Activated CD8-positive, alpha-beta T cell treated with anti-CD3 and anti-CD28 coated beads for 36 hours (primary cell): ENCODE measurements around the gene SLC13A4. TPM values are rescaled to one million over a fixed set of nuclear protein-coding genes. Genes with fewer than 3 reads are reported as not detected.
"Not testable (repeated sequence)": the region's sequence is repeated elsewhere in the genome, so short reads cannot be mapped to it uniquely, and the experiment has no call there.

ENCODE experiments used
- ATAC-seq: fragments of 200-7000 bp; cut with Tn5 transposase; one replicate; pipeline ENCODE4 v1.10.0; 2021; ENCODE audit warnings: mild to moderate bottlenecking, moderate library complexity
- CTCF ChIA-PET: fragments of 350-600 bp; sonication (Branson Sonifier 250); formaldehyde crosslinking; loops from one replicate; lab custom pipeline; 2021; ENCODE audit warnings: antibody characterized with exemption; lab: Charles Lee
- POLR2A ChIA-PET: fragments of 350-600 bp; sonication (Branson Sonifier 250); formaldehyde crosslinking; loops from one replicate; lab custom pipeline; 2021; ENCODE audit warnings: antibody characterized with exemption; lab: Charles Lee
- DNase-seq: peaks from one replicate; pipeline ENCODE4 v3.0.0-alpha.2; 2020
- H3K27ac Mint-ChIP-seq: one replicate; pipeline ENCODE4 v1.8.0; 2021; ENCODE audit warnings: mild to moderate bottlenecking, mixed read lengths
- H3K27me3 Mint-ChIP-seq: one replicate; pipeline ENCODE4 v1.8.0; 2021; ENCODE audit warnings: mixed read lengths
- H3K36me3 Mint-ChIP-seq: one replicate; pipeline ENCODE4 v1.8.0; 2021; ENCODE audit warnings: low read depth, mixed read lengths
- H3K4me1 Mint-ChIP-seq: one replicate; pipeline ENCODE4 v1.8.0; 2021; ENCODE audit warnings: low read depth, mixed read lengths
- H3K4me3 Mint-ChIP-seq: one replicate; pipeline ENCODE4 v1.8.0; 2021; ENCODE audit warnings: mild to moderate bottlenecking, moderate library complexity, mixed read lengths
- H3K9me3 Mint-ChIP-seq: one replicate; pipeline ENCODE4 v1.8.0; 2021; ENCODE audit warnings: mixed read lengths
- CTCF ChIP-seq: fragments of 200-600 bp; IDR thresholded peaks from one replicate; pipeline ENCODE4 v1.8.0; 2022; ENCODE audit warnings: antibody characterized with exemption, mild to moderate bottlenecking
- intact Hi-C: fragments of 100-400 bp; cut with micrococcal nuclease; formaldehyde crosslinking; loops from one replicate; pipeline ENCODE4 v1.10.0; 2022
- total RNA-seq, 2 experiments: library from RNA; stranded (reverse); gene quantifications; one replicate each; pipeline ENCODE4 v1.2.3, GENCODE V29; 2021

SLC13A4 gene
- total RNA-seq, 2 experiments from 2014 or later: not detected

DNA sequence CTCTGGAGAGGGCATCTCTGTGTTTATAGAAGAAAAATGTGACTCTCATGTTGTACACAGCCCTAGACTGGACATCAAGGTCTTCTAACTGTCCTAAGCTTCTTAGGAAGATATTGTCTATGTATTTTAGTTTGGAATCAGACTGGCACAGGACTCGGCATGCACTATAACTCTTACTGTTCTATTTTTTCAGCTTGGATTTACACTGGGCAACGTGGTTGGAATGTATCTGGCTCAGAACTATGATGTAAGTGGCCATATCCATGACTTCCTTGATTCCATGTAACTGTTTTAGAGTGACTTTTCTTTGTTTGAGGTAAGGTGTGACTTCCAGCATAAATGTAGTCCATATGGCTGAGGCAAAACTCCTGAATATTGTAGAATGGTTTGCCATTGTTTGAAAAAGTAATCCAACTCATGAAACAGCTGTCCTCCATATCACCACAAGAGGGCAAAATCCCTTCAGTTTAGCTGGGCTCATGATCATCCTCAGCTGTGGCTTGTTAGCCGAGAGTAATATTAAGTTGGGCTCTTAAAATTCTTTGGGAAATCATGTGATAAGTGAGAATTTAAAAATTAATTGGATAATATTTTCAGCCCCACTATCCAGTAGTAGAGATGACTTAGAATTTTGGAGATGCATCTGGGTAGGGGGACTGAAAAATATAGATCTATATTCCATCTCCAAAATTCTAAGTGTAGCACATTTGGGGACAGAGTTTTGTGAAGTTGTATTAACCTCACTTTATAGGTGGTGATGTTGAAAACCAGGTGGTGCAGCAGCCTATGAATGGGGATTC, 55.2 kb downstream of the SLC13A4 start:
- ATAC-seq (peak; percentile 75), DNase-seq (peak; percentile 21)
- CTCF ChIA-PET: interaction anchor here (0.7 to 2.7 kb wide), 18 partner anchors 9 to 399 kb away, joined by 3 to 27 read pairs (median 3); partner anchors contain the start of gene STMP1
- Mint-ChIP-seq H3K27ac (no peak overlapping the region), H3K4me3 (no peak overlapping the region), H3K27me3 (no peaks in the 10 kb centered on the region), H3K36me3 (peaks cover 19% of the 10 kb centered on the region), H3K4me1 (peaks cover 23% of the 10 kb centered on the region), H3K9me3 (peaks cover 1% of the 10 kb centered on the region)
- TF ChIP-seq CTCF: peak; percentile 81
- intact Hi-C loops: no loop called here
- POLR2A ChIA-PET: interaction anchor here (0.7 to 2.3 kb wide), 2 partner anchors 10 to 261 kb away, joined by 3 to 10 read pairs; partner anchors contain the start of gene STMP1

DNA sequence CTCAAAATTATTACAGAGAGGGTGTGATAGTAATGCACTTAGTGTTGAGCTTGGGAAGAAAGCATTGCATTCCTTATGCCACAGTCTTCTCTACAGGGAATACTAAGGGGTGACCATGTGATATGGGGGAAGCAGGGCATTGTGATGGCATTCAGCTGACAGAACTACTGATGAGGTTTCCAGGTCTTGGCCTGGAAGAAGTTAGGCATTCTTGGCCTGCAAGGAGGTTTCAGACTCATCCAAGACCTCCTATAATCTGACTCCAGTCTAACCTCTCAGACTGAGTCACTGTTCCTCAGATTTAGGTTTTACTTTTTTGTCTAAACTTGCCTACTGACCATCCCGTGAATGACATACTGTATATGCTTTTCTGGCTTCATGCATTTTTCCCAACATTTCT, 57.8 kb downstream of the SLC13A4 start:
- Mint-ChIP-seq H3K4me3 (no peak overlapping the region), H3K4me1 (peaks cover 39% of the 10 kb centered on the region), H3K36me3 (peaks cover 20% of the 10 kb centered on the region), H3K27ac (no peak overlapping the region), H3K9me3 (peaks cover 1% of the 10 kb centered on the region), H3K27me3 (no peaks in the 10 kb centered on the region)
- DNase-seq: no peak
- ChIA-PET CTCF (interaction anchor here (0.7 to 1.3 kb wide), 5 partner anchors 12 to 339 kb away, joined by 3 to 4 read pairs (median 3); no protein-coding TSS in a partner anchor), POLR2A (no interaction called here)
- intact Hi-C loops: no loop called here
- no peak for TF ChIP-seq CTCF
- no peak for ATAC-seq

DNA sequence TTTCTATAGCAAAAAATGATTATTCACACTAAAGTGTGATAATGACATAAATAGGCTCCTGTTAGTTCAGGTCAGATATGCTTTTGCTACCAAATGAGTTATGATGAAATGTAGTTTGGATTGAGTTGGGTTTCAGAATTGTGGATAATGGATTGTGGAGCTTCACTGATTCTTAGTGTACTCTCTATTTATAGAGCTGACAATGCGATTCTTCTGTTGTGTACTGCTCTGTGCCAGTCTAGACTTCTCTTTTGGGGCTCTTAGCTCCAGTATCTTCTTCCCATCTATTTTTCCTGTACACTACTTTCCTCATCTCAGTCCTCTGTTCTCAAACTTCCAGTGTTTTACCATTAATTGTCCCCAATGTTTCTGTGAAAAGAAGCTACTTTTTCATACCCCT, 58.2 kb downstream of the SLC13A4 start:
- Mint-ChIP-seq H3K36me3 (peaks cover 20% of the 10 kb centered on the region), H3K27me3 (no peaks in the 10 kb centered on the region), H3K4me1 (peaks cover 43% of the 10 kb centered on the region), H3K4me3 (no peak overlapping the region), H3K9me3 (peaks cover 1% of the 10 kb centered on the region), H3K27ac (no peak overlapping the region)
- intact Hi-C loops: no loop called here
- CTCF ChIA-PET: interaction anchor here (0.8 to 1.0 kb wide), 2 partner anchors 12 to 24 kb away, joined by 3 to 4 read pairs; no protein-coding TSS in a partner anchor
- POLR2A ChIA-PET: no interaction called here
- no peak for TF ChIP-seq CTCF
- ATAC-seq (no peak), DNase-seq (no peak)

DNA sequence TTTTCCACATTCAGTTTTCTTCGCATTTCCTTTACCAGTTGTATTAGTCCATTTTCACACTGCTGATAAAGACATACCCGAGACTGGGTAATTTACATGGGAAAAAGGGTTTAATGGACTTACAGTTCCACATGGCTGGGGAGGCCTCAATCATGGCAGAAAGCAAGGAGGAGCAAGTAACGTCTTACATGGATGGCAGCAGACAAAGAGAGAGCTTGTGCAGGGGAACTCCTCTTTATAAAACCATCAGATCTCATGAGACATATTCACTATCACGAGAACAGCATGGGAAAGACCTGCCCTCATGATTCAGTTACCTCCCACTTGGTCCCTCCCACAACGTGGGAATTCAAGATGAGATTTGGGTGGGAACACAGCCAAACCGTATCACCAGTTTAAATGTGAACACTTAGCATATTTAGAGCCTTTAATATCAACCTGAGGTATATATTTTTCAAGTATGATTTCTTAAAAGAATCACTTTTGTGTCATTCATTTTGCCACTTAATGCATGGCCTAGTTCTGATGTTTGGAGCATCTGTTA, 59.1 kb downstream of the SLC13A4 start:
- H3K4me1 Mint-ChIP-seq: peaks cover 50% of the 10 kb centered on the region
- CTCF ChIA-PET, ATAC-seq, POLR2A ChIA-PET, DNase-seq, intact Hi-C loops, H3K9me3 Mint-ChIP-seq, H3K27ac Mint-ChIP-seq, H3K4me3 Mint-ChIP-seq, H3K27me3 Mint-ChIP-seq: not testable (repeated sequence)
- peaks cover 18% of the 10 kb centered on the region for H3K36me3 Mint-ChIP-seq

- CTCF ChIA-PET, intact Hi-C loops, H3K27ac Mint-ChIP-seq, DNase-seq, ATAC-seq, H3K4me3 Mint-ChIP-seq, H3K27me3 Mint-ChIP-seq, H3K9me3 Mint-ChIP-seq, POLR2A ChIA-PET: not testable (repeated sequence)
- Mint-ChIP-seq H3K4me1 (peaks cover 55% of the 10 kb centered on the region), H3K36me3 (peaks cover 18% of the 10 kb centered on the region)
These were observed 60.4 kb downstream of the SLC13A4 start for GRCh38 chr7:135667626-135668025.

DNA sequence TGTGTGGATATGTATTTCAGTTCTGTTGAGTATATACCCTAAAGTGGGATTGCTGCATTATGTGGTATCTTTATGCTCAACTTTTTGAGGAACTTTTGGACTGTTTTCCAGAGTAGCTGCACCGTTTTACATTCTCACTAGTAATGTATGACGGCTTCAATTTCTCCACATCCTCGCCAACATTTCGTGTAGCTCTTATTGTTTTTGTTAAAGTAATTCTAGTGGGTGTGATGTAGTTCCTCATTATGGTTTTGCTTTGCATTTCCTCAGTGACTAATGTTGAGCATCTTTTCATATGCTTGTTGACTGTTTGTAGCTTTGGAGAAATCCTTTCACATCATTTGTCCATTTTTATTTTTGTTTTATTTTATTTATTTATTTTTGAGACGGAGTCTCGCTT, 61.1 kb downstream of the SLC13A4 start:
- intact Hi-C loops: no loop called here
- H3K4me3 Mint-ChIP-seq: no peak overlapping the region
- no peak for TF ChIP-seq CTCF
- peaks cover 20% of the 10 kb centered on the region for H3K36me3 Mint-ChIP-seq
- POLR2A ChIA-PET: no interaction called here
- no peak overlapping the region for H3K27ac Mint-ChIP-seq
- ATAC-seq (no peak), DNase-seq (no peak)
- H3K27me3 Mint-ChIP-seq: no peaks in the 10 kb centered on the region
- peaks cover 58% of the 10 kb centered on the region for H3K4me1 Mint-ChIP-seq
- peaks cover 1% of the 10 kb centered on the region for H3K9me3 Mint-ChIP-seq
- CTCF ChIA-PET: no interaction called here
